ENCODE data around the gene VAT1L. TPM values are rescaled to one million over a fixed set of nuclear protein-coding genes. Genes with fewer than 3 reads are reported as not detected.

Gene VAT1L
- total RNA-seq, 1 donor from 2014 or later, result 17.9 TPM

- H3K27ac Mint-ChIP-seq (ENCODE audit: unreplicated experiment), result no peak overlapping the region
- no peak for TF ChIP-seq CTCF (IDR thresholded peaks at IDR 0.05; ENCODE audit: partially characterized antibody, unreplicated experiment)
- peaks cover 2% of the 10 kb centered on the region for H3K9me3 Mint-ChIP-seq (ENCODE audit: unreplicated experiment)
- H3K27me3 Mint-ChIP-seq (ENCODE audit: unreplicated experiment), result peaks cover 3% of the 10 kb centered on the region
- H3K4me1 Mint-ChIP-seq (ENCODE audit: low read depth, unreplicated experiment), result peaks cover 6% of the 10 kb centered on the region
- H3K4me3 Mint-ChIP-seq (ENCODE audit: unreplicated experiment), result no peak overlapping the region
- no peaks in the 10 kb centered on the region for H3K36me3 Mint-ChIP-seq (ENCODE audit: unreplicated experiment)
- DNase-seq, result no peak
These were observed 78.4 kb downstream of the VAT1L start for GRCh38 chr16:77866752-77867151.

GRCh38 chr16:77868052-77868451 lies 79.7 kb downstream of the VAT1L start:
- TF ChIP-seq CTCF (IDR thresholded peaks at IDR 0.05; ENCODE audit: partially characterized antibody, unreplicated experiment), result no peak
- no peak for DNase-seq
- H3K27me3 Mint-ChIP-seq (ENCODE audit: unreplicated experiment), result peaks cover 3% of the 10 kb centered on the region
- H3K36me3 Mint-ChIP-seq (ENCODE audit: unreplicated experiment), result no peaks in the 10 kb centered on the region
- no peak overlapping the region for H3K27ac Mint-ChIP-seq (ENCODE audit: unreplicated experiment)
- peaks cover 6% of the 10 kb centered on the region for H3K4me1 Mint-ChIP-seq (ENCODE audit: low read depth, unreplicated experiment)
- H3K9me3 Mint-ChIP-seq (ENCODE audit: unreplicated experiment), result peaks cover 2% of the 10 kb centered on the region
- no peak overlapping the region for H3K4me3 Mint-ChIP-seq (ENCODE audit: unreplicated experiment)

- no peaks in the 10 kb centered on the region for H3K36me3 Mint-ChIP-seq (ENCODE audit: unreplicated experiment)
- TF ChIP-seq CTCF (IDR thresholded peaks at IDR 0.05; ENCODE audit: partially characterized antibody, unreplicated experiment), result no peak
These were observed 80.1 kb downstream of the VAT1L start for GRCh38 chr16:77868478-77868877.

GRCh38 chr16:77869997-77870813 lies 81.8 kb downstream of the VAT1L start:
- Mint-ChIP-seq H3K36me3 (ENCODE audit: unreplicated experiment) (no peaks in the 10 kb centered on the region), H3K27ac (ENCODE audit: unreplicated experiment) (no peak overlapping the region), H3K27me3 (ENCODE audit: unreplicated experiment) (no peaks in the 10 kb centered on the region), H3K4me3 (ENCODE audit: unreplicated experiment) (no peak overlapping the region), H3K9me3 (ENCODE audit: unreplicated experiment) (peaks cover 3% of the 10 kb centered on the region), H3K4me1 (ENCODE audit: low read depth, unreplicated experiment) (no peaks in the 10 kb centered on the region)
- no peak for DNase-seq
- TF ChIP-seq CTCF (IDR thresholded peaks at IDR 0.05; ENCODE audit: partially characterized antibody, unreplicated experiment), result no peak

More at GRCh38 chr16:77868478-77868877, 80.1 kb downstream of the VAT1L start:
- peaks cover 3% of the 10 kb centered on the region for H3K27me3 Mint-ChIP-seq (ENCODE audit: unreplicated experiment)
- no peak overlapping the region for H3K27ac Mint-ChIP-seq (ENCODE audit: unreplicated experiment)
- peaks cover 2% of the 10 kb centered on the region for H3K9me3 Mint-ChIP-seq (ENCODE audit: unreplicated experiment)
- no peak overlapping the region for H3K4me3 Mint-ChIP-seq (ENCODE audit: unreplicated experiment)
- peaks cover 6% of the 10 kb centered on the region for H3K4me1 Mint-ChIP-seq (ENCODE audit: low read depth, unreplicated experiment)
- no peak for DNase-seq

GRCh38 chr16:77871932-77872331 lies 83.6 kb downstream of the VAT1L start:
- H3K27ac Mint-ChIP-seq (ENCODE audit: unreplicated experiment), result no peak overlapping the region
- no peak for DNase-seq
- no peak overlapping the region for H3K4me3 Mint-ChIP-seq (ENCODE audit: unreplicated experiment)
- no peak for TF ChIP-seq CTCF (IDR thresholded peaks at IDR 0.05; ENCODE audit: partially characterized antibody, unreplicated experiment)
- no peaks in the 10 kb centered on the region for H3K4me1 Mint-ChIP-seq (ENCODE audit: low read depth, unreplicated experiment)
- H3K9me3 Mint-ChIP-seq (ENCODE audit: unreplicated experiment), result peaks cover 3% of the 10 kb centered on the region
- H3K27me3 Mint-ChIP-seq (ENCODE audit: unreplicated experiment), result no peaks in the 10 kb centered on the region
- H3K36me3 Mint-ChIP-seq (ENCODE audit: unreplicated experiment), result no peaks in the 10 kb centered on the region

Data from glutamatergic neuron (in vitro differentiated cells).